SU-DHL-6 (cell line): ENCODE data around the gene TBC1D1.

ENCODE experiments used
- H2AFZ ChIP-seq: fragments of 200-600 bp; sonication (generic); 2 replicates; pipeline ENCODE4 v1.6.1; 2014; ENCODE audit warnings: low read depth, mild to moderate bottlenecking, moderate library complexity, mixed read lengths, antibody characterized with exemption, low read length; ENCODE audit not compliant: severe bottlenecking
- H3F3A ChIP-seq: fragments of 200-600 bp; shearing (Covaris generic); 2 replicates; pipeline ENCODE4 v1.6.0; 2016; ENCODE audit warnings: antibody characterized with exemption, mild to moderate bottlenecking; ENCODE audit not compliant: insufficient read depth
- H3K27ac ChIP-seq: fragments of 200-600 bp; sonication (generic); 2 replicates; pipeline ENCODE4 v1.5.1; 2016; ENCODE audit warnings: low read depth, mild to moderate bottlenecking, low read length, moderate library complexity, mixed read lengths
- H3K27me3 ChIP-seq: fragments of 200-600 bp; sonication (generic), shearing (Covaris generic); 2 replicates; pipeline ENCODE4 v1.6.0; 2014; ENCODE audit warnings: mild to moderate bottlenecking, low read length
- H3K36me3 ChIP-seq: fragments of 200-600 bp; sonication (generic); 2 replicates; pipeline ENCODE4 v1.6.1; 2014; ENCODE audit warnings: mild to moderate bottlenecking, low read length, mixed read lengths
- H3K4me2 ChIP-seq: fragments of 300-600, 200-600 bp; shearing (Covaris generic), sonication (generic); 2 replicates; pipeline ENCODE4 v1.6.0; 2014; ENCODE audit warnings: low read length, low read depth, mild to moderate bottlenecking; ENCODE audit not compliant: poor library complexity, severe bottlenecking
- H3K4me3 ChIP-seq: fragments of 200-600 bp; sonication (generic); 2 replicates; pipeline ENCODE4 v1.5.1; 2014; ENCODE audit warnings: antibody characterized with exemption, low read length, mild to moderate bottlenecking, mixed read lengths; ENCODE audit not compliant: insufficient read depth, poor library complexity, severe bottlenecking
- H3K79me2 ChIP-seq: fragments of 200-600 bp; sonication (generic); 2 replicates; pipeline ENCODE4 v1.6.1; 2014; ENCODE audit warnings: mild to moderate bottlenecking, low read length, moderate library complexity; ENCODE audit not compliant: insufficient read depth
- H3K9ac ChIP-seq: fragments of 200-600 bp; sonication (generic); 2 replicates; pipeline ENCODE4 v1.7.0; 2014; ENCODE audit warnings: mild to moderate bottlenecking, low read length
- H3K9me2 ChIP-seq: fragments of 200-600 bp; sonication (generic); replicated peaks from 2 replicates; pipeline ENCODE4 v1.6.1; 2014; ENCODE audit warnings: low read length; ENCODE audit not compliant: insufficient read depth
- H3K9me3 ChIP-seq: fragments of 200-600 bp; sonication (generic); 2 replicates; pipeline ENCODE4 v1.6.1; 2014; ENCODE audit warnings: low read length, mixed read lengths; ENCODE audit not compliant: insufficient read depth
- H4K20me1 ChIP-seq: fragments of 200-600 bp; sonication (generic); 2 replicates; pipeline ENCODE4 v1.6.1; 2014; ENCODE audit warnings: low read depth, mild to moderate bottlenecking, antibody characterized with exemption, low read length, moderate library complexity, mixed read lengths
- EZH2phosphoT487 ChIP-seq: fragments of 200-600 bp; sonication (generic), shearing (Covaris generic); conservative IDR thresholded peaks from 2 replicates; pipeline ENCODE4 v1.6.1; 2018; ENCODE audit warnings: mild to moderate bottlenecking, antibody characterized with exemption, low read length, moderate library complexity, mixed read lengths
- TF ChIP-seq, protein P1 (sequence below): fragments of 200-600 bp; sonication (generic); IDR thresholded peaks from one replicate; pipeline ENCODE4 v1.5.1; 2017; ENCODE audit warnings: antibody characterized with exemption, mild to moderate bottlenecking, low read length, moderate library complexity; ENCODE audit not compliant: insufficient read depth, poor library complexity, severe bottlenecking

The TBC1D1 gene

DNA sequence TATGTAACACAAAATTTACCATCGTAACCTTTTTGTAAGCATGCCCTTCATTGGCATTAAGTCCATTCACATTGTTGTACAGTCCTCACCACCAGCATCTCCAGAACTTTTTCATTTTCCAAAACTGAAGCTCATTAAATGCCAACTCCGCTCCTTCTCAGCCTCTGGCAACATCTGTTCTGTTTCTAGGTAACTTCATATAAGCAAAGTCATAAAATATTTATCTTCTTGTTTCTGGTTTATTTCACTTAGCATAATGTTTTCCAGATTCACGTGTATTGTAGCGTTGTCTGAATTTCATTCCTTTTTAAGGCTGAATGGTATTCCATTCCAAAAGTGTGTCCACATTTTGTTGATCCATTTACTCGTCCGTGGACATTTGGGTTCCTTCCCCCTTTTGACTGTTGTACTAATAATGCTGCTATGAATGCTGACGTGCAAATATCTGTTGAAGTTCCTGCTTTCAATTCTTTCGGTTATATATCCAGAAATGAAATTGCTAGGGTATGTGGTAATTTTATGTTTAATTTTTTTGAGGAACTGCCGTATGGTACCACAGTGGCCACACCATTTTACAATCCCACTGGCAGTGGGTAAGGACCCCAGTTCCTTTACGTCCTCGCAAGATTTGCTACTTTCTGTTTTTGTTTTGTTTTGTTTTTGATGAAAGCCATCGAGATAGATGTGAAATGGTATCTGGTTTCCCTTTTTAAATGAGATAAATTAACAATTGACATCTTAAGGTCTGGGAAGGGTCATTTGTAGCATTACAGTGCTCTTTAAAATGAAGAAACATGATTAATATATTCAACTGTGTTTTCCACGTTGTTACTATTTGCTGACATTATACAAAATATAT lies 132.7 kb downstream of the TBC1D1 start:
- H3K4me2 ChIP-seq, result no peak overlapping the region
- no peak overlapping the region for H3K9ac ChIP-seq
- no peaks in the 10 kb centered on the region for H3K27me3 ChIP-seq
- 0 out of 2 replicates have a peak, but pooled peaks cover 4% of the 10 kb centered on the region for H3F3A ChIP-seq
- no peak overlapping the region for H3K4me3 ChIP-seq
- H3K36me3 ChIP-seq, result peaks cover 12% of the 10 kb centered on the region; the same call in 1 of the 2 replicates
- no peaks in the 10 kb centered on the region for H3K9me2 ChIP-seq
- TF ChIP-seq EZH2phosphoT487, result no peak
- TF ChIP-seq, protein P1, sequence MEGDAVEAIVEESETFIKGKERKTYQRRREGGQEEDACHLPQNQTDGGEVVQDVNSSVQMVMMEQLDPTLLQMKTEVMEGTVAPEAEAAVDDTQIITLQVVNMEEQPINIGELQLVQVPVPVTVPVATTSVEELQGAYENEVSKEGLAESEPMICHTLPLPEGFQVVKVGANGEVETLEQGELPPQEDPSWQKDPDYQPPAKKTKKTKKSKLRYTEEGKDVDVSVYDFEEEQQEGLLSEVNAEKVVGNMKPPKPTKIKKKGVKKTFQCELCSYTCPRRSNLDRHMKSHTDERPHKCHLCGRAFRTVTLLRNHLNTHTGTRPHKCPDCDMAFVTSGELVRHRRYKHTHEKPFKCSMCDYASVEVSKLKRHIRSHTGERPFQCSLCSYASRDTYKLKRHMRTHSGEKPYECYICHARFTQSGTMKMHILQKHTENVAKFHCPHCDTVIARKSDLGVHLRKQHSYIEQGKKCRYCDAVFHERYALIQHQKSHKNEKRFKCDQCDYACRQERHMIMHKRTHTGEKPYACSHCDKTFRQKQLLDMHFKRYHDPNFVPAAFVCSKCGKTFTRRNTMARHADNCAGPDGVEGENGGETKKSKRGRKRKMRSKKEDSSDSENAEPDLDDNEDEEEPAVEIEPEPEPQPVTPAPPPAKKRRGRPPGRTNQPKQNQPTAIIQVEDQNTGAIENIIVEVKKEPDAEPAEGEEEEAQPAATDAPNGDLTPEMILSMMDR, result no peak
- no peaks in the 10 kb centered on the region for H3K79me2 ChIP-seq
- H4K20me1 ChIP-seq, result no peaks in the 10 kb centered on the region
- no peaks in the 10 kb centered on the region for H3K9me3 ChIP-seq
- no peak overlapping the region for H2AFZ ChIP-seq
- H3K27ac ChIP-seq, result no peak overlapping the region

DNA sequence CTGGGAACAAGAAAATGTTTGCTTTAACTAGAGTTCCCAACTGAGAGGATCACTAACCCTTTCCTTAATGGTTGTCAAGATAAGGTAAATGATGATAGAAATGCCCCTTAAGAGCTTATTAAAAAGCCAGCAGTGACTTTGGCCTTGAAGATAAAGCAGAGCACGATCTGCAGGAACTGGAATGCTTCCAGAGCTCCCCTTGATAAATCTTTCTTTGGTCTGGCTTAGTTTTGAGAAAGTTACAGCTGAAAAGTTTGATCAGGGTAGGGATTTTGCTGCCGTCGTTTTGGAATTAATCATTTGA lies 133.3 kb downstream of the TBC1D1 start:
- Histone ChIP-seq H3K9me3 (no peaks in the 10 kb centered on the region), H3K27me3 (no peaks in the 10 kb centered on the region), H3K79me2 (no peaks in the 10 kb centered on the region), H3K4me2 (no peak overlapping the region), H4K20me1 (no peaks in the 10 kb centered on the region), H2AFZ (no peak overlapping the region), H3K4me3 (no peak overlapping the region), H3K9ac (no peak overlapping the region), H3K9me2 (no peaks in the 10 kb centered on the region), H3F3A (0 out of 2 replicates have a peak, but pooled peaks cover 2% of the 10 kb centered on the region), H3K36me3 (peaks cover 10% of the 10 kb centered on the region; the same call in 1 of the 2 replicates), H3K27ac (no peak overlapping the region)
- TF ChIP-seq, protein P1, result no peak
- TF ChIP-seq EZH2phosphoT487, result no peak

DNA sequence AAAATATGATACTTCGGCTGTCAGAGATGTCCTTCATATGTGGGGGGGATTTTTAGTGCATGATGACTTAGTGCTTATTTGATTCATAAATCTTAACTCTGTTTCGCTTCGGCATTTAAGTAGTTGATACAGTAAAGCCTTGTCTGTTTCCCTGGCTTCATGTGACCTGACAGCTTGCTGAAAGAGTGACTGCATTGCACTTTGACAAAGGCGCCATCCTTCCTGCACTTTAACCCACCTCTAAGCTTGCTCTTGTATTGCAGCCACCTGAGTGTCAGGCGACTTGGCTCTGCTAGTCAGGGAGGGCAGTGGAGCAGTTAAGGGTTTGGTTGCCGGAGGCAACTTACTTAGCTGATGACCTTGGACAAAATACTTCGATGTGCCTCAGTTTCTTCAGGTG lies 134.8 kb downstream of the TBC1D1 start:
- H3K27me3 ChIP-seq, result no peaks in the 10 kb centered on the region
- no peak overlapping the region for H2AFZ ChIP-seq
- no peak overlapping the region for H3K4me3 ChIP-seq
- H4K20me1 ChIP-seq, result no peaks in the 10 kb centered on the region
- no peak overlapping the region for H3K27ac ChIP-seq
- H3K36me3 ChIP-seq, result peaks cover 3% of the 10 kb centered on the region; the same call in 1 of the 2 replicates
- no peaks in the 10 kb centered on the region for H3K9me2 ChIP-seq
- no peak overlapping the region for H3K9ac ChIP-seq
- no peaks in the 10 kb centered on the region for H3K9me3 ChIP-seq
- H3K4me2 ChIP-seq, result no peak overlapping the region
- TF ChIP-seq, protein P1, result no peak
- no peak for TF ChIP-seq EZH2phosphoT487
- H3F3A ChIP-seq, result no peaks in the 10 kb centered on the region
- H3K79me2 ChIP-seq, result no peaks in the 10 kb centered on the region
